Pons (tissue), 1 donor: ENCODE results near the gene PTPN14.

Experiments used
- DNase-seq: peaks from one replicate; pipeline ENCODE4 v3.0.0-alpha.2; 2016; ENCODE audit warnings: low spot score

The PTPN14 gene

DNA sequence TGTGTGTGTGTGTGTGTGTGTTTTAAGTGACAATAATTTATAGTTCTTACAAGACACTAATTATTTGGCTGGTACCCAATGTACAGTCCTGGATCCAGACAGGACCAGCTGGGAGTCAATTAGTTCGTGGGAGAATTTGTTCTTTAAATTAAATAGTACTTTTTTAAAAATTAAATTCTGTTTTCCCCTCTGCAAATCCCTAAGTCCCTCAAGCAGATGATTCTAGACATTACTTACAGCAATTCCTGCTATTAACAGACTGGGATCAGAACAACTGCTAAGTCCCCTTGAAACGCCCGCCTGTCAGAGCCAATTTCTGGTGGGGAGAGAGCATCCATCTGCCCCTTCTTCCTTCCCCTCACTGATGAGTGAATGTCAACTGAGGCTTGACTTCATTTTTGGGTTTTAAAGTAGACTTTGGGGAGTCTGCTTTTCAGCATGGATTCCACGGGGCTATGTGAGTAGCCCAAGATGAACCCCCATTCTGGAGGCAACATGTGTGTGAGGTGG is 186.6 kb downstream of the PTPN14 start:
- DNase-seq: no peak

DNA sequence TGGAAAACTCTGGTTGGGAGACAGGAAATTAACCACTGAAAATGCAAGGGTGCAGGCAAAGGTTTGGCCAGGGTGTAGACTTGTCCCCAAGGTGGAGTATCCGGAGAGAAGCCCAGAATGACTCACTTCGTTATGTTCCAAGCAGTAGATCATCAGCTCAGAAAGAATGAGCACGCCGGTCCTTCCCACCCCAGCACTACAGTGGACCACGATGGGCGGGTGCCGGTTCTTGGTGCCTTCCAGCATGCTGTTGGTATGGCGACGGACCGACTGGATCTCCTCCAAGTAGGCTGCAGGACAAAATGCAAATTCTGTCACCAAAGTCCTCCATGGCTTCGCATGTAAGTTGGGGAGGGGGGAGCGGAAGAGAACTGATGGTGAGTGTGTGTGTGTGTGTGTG is 187.0 kb downstream of the PTPN14 start:
- DNase-seq: no peak

- DNase-seq: no peak
Measured at GRCh38 chr1:214363386-214363785, 188.0 kb downstream of the PTPN14 start.

GRCh38 chr1:214362188-214362882 is 189.1 kb downstream of the PTPN14 start:
- DNase-seq: peak; percentile 64

DNA sequence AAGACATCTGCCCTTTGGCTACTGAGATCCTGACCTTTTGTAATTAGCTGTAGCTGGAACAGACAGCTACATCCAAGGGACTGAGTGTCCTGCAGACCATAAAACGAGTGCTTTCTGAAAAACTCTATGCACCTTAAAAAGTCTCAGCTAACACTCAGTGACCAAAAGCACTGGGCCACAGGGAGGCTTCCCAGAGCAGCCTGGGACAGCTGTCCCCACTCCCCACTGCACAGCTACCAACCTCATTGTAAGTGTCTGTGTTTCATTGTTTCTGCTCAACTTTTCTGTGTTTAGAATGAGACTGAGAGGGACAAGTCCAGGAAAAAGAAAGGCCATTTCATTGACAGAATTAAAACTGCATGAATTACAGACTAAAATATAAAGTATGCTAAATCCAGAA is 189.8 kb downstream of the PTPN14 start:
- no peak for DNase-seq

DNA sequence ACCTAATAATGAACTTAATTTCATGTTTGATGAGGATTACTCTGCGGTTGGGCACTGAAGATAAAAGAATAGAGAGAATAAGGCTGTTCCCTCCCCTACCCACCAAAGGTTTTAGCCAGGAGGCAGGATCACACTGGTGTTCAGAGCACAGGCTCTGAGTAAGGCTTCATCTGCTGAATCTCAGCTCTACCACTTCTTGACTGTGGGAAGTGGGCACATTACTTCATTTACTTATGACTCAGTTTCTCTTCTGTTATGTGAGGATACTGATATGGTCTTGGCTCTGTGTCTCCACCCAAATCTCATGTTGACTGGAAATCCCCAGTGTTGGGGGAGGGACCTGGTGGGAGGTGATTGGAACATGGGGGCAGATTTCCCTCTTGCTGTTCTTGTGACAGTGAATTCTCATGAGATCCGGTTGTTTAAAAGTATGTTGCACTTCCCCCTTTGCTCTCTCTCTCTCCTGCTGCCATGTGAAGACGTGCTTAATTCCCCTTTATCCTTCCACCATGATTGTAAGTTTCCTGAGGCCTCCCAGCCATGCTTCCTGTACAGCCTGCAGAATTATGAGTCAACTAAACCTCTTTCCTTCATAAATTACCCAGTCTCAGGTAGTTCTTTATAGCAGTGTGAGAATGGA is 190.8 kb downstream of the PTPN14 start:
- DNase-seq: no peak

DNA sequence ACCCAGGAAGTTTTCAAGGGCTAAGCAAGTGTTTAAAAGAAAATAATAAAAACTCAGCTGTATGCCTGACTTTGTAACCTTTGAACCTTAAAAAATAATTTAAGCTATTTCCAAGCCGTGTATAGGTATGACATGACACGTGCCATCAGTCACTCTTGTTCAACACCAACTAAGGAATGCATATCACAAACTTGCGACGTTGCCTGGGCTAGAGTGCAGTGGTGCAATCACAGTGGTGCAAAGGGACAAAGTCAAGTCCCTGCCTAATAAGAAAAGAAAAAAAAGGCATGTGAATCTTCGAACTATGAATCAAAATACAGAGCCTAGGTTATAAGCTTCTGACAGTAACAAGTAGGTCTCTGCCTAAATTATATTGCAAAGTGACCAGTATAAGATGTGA is 191.3 kb downstream of the PTPN14 start:
- no peak for DNase-seq

GRCh38 chr1:214354440-214355148 is 196.8 kb downstream of the PTPN14 start:
- no peak for DNase-seq

DNA sequence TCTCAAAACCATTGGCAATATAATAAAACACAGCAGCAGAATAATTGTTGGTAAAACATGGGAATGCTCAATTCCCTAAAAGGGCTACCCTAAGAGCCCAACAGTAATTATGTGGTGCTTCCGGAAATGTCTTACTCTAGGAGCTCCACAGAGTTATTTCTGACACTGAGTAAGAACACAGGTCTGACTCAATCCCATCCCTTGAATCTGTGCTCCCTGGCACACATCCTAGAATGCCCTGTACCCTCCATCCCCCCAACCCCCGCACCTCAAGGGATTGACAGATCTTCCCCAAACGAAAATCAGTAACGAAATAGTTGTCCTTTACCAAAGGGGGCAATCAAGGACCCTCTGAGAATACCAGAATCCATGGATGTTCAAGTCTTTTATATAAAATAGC is 198.6 kb downstream of the PTPN14 start:
- DNase-seq: no peak

- DNase-seq: no peak
Measured at GRCh38 chr1:214351551-214352277, 199.7 kb downstream of the PTPN14 start.

DNA sequence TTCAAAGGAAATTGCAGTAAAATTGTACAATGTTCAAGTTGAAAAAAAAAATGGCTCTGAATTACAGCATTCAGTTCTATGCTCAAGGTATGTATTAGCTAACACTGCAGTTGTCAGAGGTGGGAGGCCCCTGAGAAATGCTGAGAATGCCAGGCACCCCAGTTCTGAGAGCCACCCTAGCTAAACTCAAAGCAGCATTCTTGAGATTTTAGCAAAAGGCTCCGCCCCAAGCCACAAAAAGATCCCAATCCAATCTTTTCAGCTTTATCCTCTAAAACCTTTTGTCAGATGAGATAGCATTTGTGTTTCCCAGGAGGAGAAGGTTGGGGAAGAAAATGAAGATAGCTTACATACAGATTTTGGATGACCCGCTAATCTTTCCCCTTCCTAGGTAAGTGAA is 201.6 kb downstream of the PTPN14 start:
- no peak for DNase-seq

DNA sequence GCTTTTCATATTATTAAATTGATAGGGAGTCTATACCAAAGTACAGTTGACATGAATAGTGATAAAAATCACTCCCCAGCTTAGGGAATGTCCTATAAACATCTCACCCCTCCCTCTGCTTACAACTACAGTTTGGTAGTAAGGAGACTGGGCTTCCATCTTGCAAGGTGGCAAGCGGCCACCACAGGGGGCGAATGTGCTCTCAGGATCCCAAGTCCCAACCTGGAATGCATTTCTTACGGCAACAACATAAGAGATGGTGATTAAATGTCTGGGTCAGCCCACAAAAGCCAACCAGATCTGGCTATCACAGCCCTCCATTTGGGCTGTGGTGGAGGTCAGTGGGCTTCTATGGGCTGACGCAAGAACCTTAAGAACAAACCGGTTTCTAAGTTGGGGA is 202.4 kb downstream of the PTPN14 start:
- DNase-seq: no peak

- no peak for DNase-seq
Measured at GRCh38 chr1:214344897-214345296, 206.5 kb downstream of the PTPN14 start.

- DNase-seq: no peak
Measured at GRCh38 chr1:214342525-214342924, 208.9 kb downstream of the PTPN14 start.

DNA sequence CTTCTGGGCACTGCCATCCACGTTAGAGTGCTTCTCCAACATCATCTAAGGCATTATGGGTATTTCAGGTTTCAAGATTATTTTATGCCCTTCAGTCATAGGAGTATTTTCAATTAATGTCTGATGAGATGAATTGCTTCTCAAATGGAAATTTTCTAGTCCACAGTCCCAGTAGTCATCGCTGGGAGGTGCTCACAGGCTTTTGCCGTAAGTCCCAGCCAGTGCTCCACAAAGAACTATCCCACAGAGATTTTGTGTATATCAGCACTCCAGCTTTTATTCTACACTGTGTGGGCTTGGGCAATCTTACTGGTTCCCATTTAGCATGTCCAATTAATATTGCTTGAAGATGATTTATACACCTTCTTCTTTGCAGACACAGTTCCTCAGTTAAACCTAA is 209.5 kb downstream of the PTPN14 start:
- DNase-seq: no peak

DNA sequence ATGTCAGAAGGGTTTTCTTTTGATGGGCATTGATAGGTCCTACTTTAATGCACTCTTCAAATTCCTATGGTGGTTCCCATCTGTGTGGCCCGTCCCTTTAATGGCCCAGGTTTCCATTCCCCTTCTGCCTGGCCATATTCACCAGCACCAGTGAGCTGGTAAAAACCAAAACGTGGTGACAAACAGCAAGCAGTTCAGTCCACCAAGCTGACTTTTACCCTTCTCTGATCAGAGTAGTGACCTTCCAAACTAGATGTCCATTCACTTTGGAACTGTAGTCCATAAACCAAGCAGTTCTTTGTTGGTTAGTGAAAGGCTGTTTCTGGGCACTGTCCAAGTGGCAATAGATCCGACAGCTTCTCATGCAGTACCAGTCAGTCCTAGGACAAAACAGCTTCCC is 209.9 kb downstream of the PTPN14 start:
- DNase-seq: no peak

DNA sequence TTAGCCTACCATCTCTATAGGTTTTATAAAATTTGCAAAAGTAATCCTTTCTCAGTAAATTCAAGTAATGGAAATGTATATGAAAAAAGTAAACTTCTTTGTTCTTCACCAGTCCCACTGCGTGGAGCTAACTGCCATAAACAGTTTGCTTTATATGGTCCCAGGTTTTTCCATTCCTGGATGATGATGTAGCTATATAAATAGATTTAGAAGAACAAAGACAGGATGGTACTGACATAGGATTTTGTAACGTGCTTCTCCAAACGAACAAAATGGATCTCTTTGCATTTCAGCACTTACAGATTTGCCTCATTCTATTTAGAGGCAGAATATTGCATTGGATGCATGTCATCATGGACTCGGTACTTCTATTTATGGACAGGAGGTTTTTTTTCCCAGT is 213.2 kb downstream of the PTPN14 start:
- no peak for DNase-seq

DNA sequence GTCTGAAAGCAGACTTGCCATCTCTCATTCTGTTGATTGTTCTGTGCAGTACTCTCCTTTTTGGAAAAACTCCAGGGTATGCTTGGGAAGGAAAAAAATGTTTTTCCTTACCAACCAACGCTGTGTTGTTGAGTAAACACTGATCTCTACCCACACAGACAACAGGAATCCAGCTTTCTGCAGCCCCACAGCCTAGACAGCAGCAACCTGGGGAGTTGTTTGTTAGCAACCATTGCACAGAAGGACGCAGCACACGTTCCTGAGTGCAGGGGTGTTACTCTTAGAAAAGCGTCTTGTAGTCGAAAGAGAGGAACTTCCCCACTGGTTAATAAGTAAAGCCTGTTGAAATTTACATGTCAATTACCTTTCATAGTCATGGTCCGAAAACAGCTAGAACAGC is 213.9 kb downstream of the PTPN14 start:
- DNase-seq: no peak

DNA sequence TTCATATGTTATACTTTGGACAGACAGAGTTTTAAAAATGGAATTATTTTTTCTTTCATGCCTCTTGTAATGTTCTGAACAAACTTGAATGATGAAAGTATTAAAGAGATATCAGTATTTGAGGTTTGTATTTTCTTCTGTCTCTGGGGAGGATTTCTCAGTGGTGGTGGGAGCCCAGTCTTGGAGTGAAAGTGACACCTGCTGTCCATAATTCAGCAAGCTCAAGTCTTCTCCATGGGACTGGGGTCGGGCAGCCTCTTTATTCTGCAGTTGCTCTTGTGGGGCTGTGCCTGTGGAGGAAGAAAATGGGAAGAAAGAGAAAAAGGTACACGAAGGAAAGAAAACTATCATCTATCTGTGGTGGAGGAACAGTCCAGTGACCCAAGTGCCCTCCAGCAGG is 214.4 kb downstream of the PTPN14 start:
- DNase-seq: no peak

DNA sequence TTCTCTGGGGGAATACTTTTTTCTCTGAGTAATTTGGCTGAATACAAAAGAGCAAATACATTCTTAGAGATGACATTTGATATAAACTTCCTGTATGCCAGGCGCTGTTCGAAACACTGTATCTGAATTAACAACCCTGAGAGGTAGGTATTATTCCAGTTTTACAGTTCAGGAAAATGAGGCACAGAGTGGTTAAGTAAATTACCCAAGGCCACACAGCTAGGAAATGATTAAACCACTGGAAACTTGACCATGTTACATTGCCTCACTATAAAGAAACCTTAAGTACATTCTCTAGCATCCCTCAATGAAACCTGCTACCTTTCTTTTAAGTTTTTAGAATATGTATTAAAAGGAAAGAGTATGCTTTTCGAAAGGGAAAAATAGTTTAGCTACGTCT is 215.8 kb downstream of the PTPN14 start:
- DNase-seq: no peak

DNA sequence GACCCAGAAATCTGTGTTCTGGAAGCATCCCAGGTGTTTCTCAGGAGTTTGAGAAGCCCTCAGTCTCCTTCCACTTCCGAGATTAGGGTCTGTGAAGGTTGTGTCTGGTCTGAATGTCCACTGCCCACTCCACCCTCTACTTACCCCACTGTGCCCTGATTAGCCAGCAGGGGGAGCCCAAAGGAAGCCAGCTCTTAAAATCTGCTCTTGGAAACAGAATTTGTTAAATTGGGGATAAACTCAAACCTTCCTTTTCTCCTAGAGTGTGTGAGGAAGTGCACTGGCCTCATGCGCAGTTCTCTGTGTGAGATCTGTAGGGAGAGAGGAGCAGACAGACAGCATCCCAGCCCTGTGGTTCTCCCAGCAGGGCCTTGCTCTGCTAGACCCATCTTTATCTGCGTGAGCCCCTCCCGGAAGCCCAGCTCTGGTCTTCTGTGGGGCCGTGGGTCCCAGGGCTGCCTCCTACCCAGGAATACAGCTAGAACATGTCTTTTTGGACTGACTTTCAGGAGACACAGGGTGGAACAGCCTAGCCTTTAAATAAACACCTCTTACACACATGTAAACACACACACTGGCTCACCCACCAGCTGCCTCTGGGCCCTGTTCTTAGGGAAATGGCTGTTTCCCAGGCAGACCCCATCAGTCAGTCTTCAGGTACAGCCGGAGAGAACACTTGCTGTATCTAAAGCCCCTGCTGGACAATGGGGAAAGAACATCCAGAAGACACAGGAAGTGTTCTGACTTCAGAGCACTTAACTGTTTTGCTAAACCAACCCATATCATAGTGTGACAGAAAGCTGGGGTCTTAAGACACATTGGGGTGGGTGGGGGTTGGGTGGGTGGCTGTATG is 218.2 kb downstream of the PTPN14 start:
- DNase-seq: peak; percentile 49
